GM23338 (cell line): ENCODE results near the gene MICA. TPM values are rescaled to one million over a fixed set of nuclear protein-coding genes. Genes with fewer than 3 reads are reported as not detected.
A peak's percentile ranks its signal among the peaks of the same experiment; 100 is the strongest.

Source experiments
- ATAC-seq: fragments of 200-7000 bp; cut with Tn5 transposase; 3 replicates; pipeline ENCODE4 v1.9.1; 2020
- DNase-seq: peaks from one replicate; pipeline ENCODE4 v3.0.0-alpha.2; 2015; ENCODE audit warnings: low spot score
- H2AFZ ChIP-seq: fragments of 200-600 bp; sonication (generic); 2 replicates; pipeline ENCODE4 v1.8.0; 2016; ENCODE audit warnings: antibody characterized with exemption, mild to moderate bottlenecking, moderate library complexity
- H3F3A ChIP-seq: fragments of 200-600 bp; sonication (generic); replicated peaks from 2 replicates; pipeline ENCODE4 v1.8.0; 2017; ENCODE audit warnings: antibody characterized with exemption, mixed run types, low read depth
- H3K27ac ChIP-seq: fragments of 200-600 bp; sonication (generic); 2 replicates; pipeline ENCODE4 v1.6.1; 2016; ENCODE audit warnings: low read depth
- H3K27me3 ChIP-seq: fragments of 200-600 bp; sonication (generic); 2 replicates; pipeline ENCODE4 v1.8.0; 2016; ENCODE audit warnings: mild to moderate bottlenecking, mixed run types, moderate library complexity; ENCODE audit not compliant: insufficient read depth
- H3K36me3 ChIP-seq: fragments of 200-600 bp; sonication (generic); 2 replicates; pipeline ENCODE4 v1.8.0; 2016; ENCODE audit warnings: mild to moderate bottlenecking; ENCODE audit not compliant: insufficient read depth
- H3K4me1 ChIP-seq: fragments of 200-600 bp; sonication (generic); 2 replicates; pipeline ENCODE4 v1.8.0; 2016; ENCODE audit warnings: mild to moderate bottlenecking, moderate library complexity; ENCODE audit not compliant: insufficient read depth
- H3K4me2 ChIP-seq: fragments of 200-600 bp; sonication (generic); 2 replicates; pipeline ENCODE4 v1.7.1; 2017; ENCODE audit warnings: mixed run types
- H3K4me3 ChIP-seq: fragments of 200-600 bp; sonication (generic); 2 replicates; pipeline ENCODE4 v1.6.1; 2016; ENCODE audit warnings: mixed run types
- H3K79me2 ChIP-seq: fragments of 200-600 bp; sonication (generic); replicated peaks from 2 replicates; pipeline ENCODE4 v1.8.0; 2017; ENCODE audit warnings: mild to moderate bottlenecking; ENCODE audit not compliant: insufficient read depth
- H3K9me2 ChIP-seq: fragments of 200-600 bp; sonication (generic); 2 replicates; pipeline ENCODE4 v1.8.0; 2017; ENCODE audit not compliant: insufficient read depth
- H4K20me1 ChIP-seq: fragments of 200-600 bp; sonication (generic); replicated peaks from 2 replicates; pipeline ENCODE4 v1.8.0; 2017; ENCODE audit warnings: mild to moderate bottlenecking; ENCODE audit not compliant: insufficient read depth
- H3K27ac Mint-ChIP-seq: 2 replicates; pipeline ENCODE4 v1.8.0; 2020; ENCODE audit warnings: inconsistent platforms, mild to moderate bottlenecking, moderate library complexity, mixed read lengths
- H3K27me3 Mint-ChIP-seq: 3 replicates; pipeline ENCODE4 v1.8.0; 2022; ENCODE audit warnings: low read depth, mild to moderate bottlenecking, moderate library complexity, mixed read lengths, inconsistent platforms; ENCODE audit not compliant: insufficient read depth, poor library complexity
- H3K36me3 Mint-ChIP-seq: 3 replicates; pipeline ENCODE4 v1.8.0; 2021; ENCODE audit warnings: low read depth, mild to moderate bottlenecking, inconsistent platforms, moderate library complexity, mixed read lengths
- H3K4me1 Mint-ChIP-seq: 3 replicates; pipeline ENCODE4 v1.8.0; 2020; ENCODE audit warnings: mild to moderate bottlenecking, inconsistent platforms, mixed read lengths
- H3K4me3 Mint-ChIP-seq: 3 replicates; pipeline ENCODE4 v1.8.0; 2021; ENCODE audit warnings: moderate library complexity, mild to moderate bottlenecking, inconsistent platforms, mixed read lengths
- H3K9me3 Mint-ChIP-seq: 3 replicates; pipeline ENCODE4 v1.8.0; 2020; ENCODE audit warnings: moderate library complexity, mild to moderate bottlenecking, inconsistent platforms, mixed read lengths
- CREB1 ChIP-seq: fragments of 250-450 bp; sonication (Bioruptor Pico); IDR thresholded peaks from 2 replicates; pipeline ENCODE4 v1.5.0; 2020; ENCODE audit warnings: low read depth, mild to moderate bottlenecking, moderate library complexity
- CTCF ChIP-seq, 2 experiments: fragments of 200-600 bp in 1 of 2; sonication (generic) in 1 of 2; conservative IDR thresholded peaks; 2 replicates each; pipeline versions ENCODE4 v1.5.1 to v1.6.1; 2016 to 2017; ENCODE audit warnings: antibody characterized with exemption in 2 of 2, low read depth in 2 of 2, mild to moderate bottlenecking in 2 of 2, moderate library complexity in 1 of 2
- ETS1 ChIP-seq: IDR thresholded peaks from 2 replicates; pipeline ENCODE4 v1.6.1; 2016; ENCODE audit warnings: antibody characterized with exemption
- EZH2 ChIP-seq: fragments of 200-600 bp; sonication (generic); IDR thresholded peaks from one replicate; pipeline ENCODE4 v1.8.0; 2017; ENCODE audit warnings: antibody characterized with exemption, mild to moderate bottlenecking, low read depth; ENCODE audit not compliant: unreplicated experiment
- EZH2phosphoT487 ChIP-seq: fragments of 200-600 bp; sonication (generic); IDR thresholded peaks from one replicate; pipeline ENCODE4 v1.8.1; 2018; ENCODE audit warnings: antibody characterized with exemption; ENCODE audit not compliant: unreplicated experiment
- JUNB ChIP-seq: IDR thresholded peaks from one replicate; pipeline ENCODE4 v1.6.1; 2016; ENCODE audit warnings: antibody characterized with exemption; ENCODE audit not compliant: unreplicated experiment
- REST ChIP-seq: IDR thresholded peaks from one replicate; pipeline ENCODE4 v1.6.1; 2018; ENCODE audit warnings: antibody characterized with exemption; ENCODE audit not compliant: unreplicated experiment
- STAT1 ChIP-seq: IDR thresholded peaks from one replicate; pipeline ENCODE4 v1.6.1; 2016; ENCODE audit warnings: antibody characterized with exemption; ENCODE audit not compliant: unreplicated experiment
- ZNF114 ChIP-seq: fragments of 250-450 bp; sonication (Bioruptor Pico); IDR thresholded peaks from 2 replicates; pipeline ENCODE4 v1.5.0; 2020; ENCODE audit warnings: mild to moderate bottlenecking, moderate library complexity
- ZNF331 ChIP-seq: fragments of 250-450 bp; sonication (Bioruptor Pico); IDR thresholded peaks from 2 replicates; pipeline ENCODE4 v1.5.0; 2020; ENCODE audit warnings: low read depth, mild to moderate bottlenecking, moderate library complexity
- polyA plus RNA-seq: library from polyadenylated mRNA; unstranded; fragments of >200 nt; fragmentation: Nextera tagmentation; extraction: Ambion mirVana; gene quantifications from 2 replicates; pipeline ENCODE4 v1.2.1, GENCODE V29; 2016
- total RNA-seq: library from RNA; depleted of rRNA; stranded (reverse); fragments of >200 nt; shearing (Covaris generic); gene quantifications from 2 replicates; pipeline ENCODE4 v1.2.3, GENCODE V29; 2014

Gene MICA
- total and polyA plus RNA-seq, 2 experiments from 2014 or later = 13.4 to 22.7 TPM

- TF ChIP-seq REST (no peak), EZH2phosphoT487 (no peak), EZH2 (no peak), STAT1 (no peak), CTCF (conservative IDR thresholded peaks at IDR 0.05; ENCODE audit: low read depth in 2 of 2) (no peak), ZNF114 (CRISPR knock-in tag) (no peak), ETS1 (no peak), CREB1 (CRISPR knock-in tag) (no peak), JUNB (no peak), ZNF331 (CRISPR knock-in tag) (no peak)
Observed at GRCh38 chr6:31365864-31366263, 37.5 kb upstream of the MICA start (continued).

GRCh38 chr6:31366693-31367470, 36.5 kb upstream of the MICA start:
- peak overlapping the region; percentile 41 for H3K4me3 ChIP-seq
- 0 out of 3 replicates have a peak, but pooled peaks cover under 1% of the 10 kb centered on the region for H3K36me3 Mint-ChIP-seq
- H3K9me2 ChIP-seq = no peaks in the 10 kb centered on the region
- DNase-seq = peak; percentile 97
- no peaks in the 10 kb centered on the region; the same call in 1 of the 2 replicates for H3K4me1 ChIP-seq
- no peaks in the 10 kb centered on the region for H3K36me3 ChIP-seq
- no peaks in the 10 kb centered on the region; the same call in 2 of the 3 replicates for H3K9me3 Mint-ChIP-seq
- H3K4me2 ChIP-seq = peak overlapping the region; percentile 73
- peaks cover 5% of the 10 kb centered on the region; the same call in 1 of the 3 replicates for H3K4me1 Mint-ChIP-seq
- H3K27me3 ChIP-seq = peaks cover 30% of the 10 kb centered on the region
- no peak overlapping the region for H2AFZ ChIP-seq
- H3K27me3 Mint-ChIP-seq = peaks cover 10% of the 10 kb centered on the region
- ATAC-seq = peak; percentile 100
- peak overlapping the region; percentile 64 for H3K4me3 Mint-ChIP-seq
- no peaks in the 10 kb centered on the region for H3K79me2 ChIP-seq
- no peak overlapping the region for H3K27ac ChIP-seq
- H4K20me1 ChIP-seq = no peaks in the 10 kb centered on the region
- H3K27ac Mint-ChIP-seq = no peak overlapping the region
- H3F3A ChIP-seq = no peaks in the 10 kb centered on the region
- TF ChIP-seq ZNF331 (CRISPR knock-in tag) (no peak), CTCF (conservative IDR thresholded peaks at IDR 0.05; ENCODE audit: low read depth in 2 of 2) (peak; percentile 91 to 96)
